Measurements from ENCODE around the gene FAM81B.
A peak's percentile ranks its signal among the peaks of the same experiment; 100 is the strongest.

The FAM81B gene

DNA sequence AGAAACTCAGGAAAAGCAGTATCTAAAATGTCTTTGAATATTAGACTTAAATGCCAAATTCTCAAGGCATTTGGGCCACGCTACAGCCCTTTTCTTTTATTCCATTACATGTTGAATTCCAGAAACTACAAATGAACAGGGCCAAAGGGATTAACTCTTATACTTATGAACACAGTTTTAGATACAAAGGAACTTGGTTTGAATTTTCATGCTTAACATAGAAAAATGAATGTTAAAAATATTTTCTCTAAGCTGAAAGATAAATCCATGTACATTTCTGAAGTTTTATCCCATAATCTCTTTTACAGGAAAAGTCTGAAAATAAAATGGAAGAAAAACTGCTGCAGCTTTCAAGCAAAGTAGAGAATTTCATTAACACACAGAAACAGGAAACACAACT lies 56.8 kb downstream of the FAM81B start:
- H3K4me3 ChIP-seq (ENCODE audit: low read depth, low read length), result no peak overlapping the region
- no peak for DNase-seq (ENCODE audit: low read depth)
- TF ChIP-seq, protein P1, sequence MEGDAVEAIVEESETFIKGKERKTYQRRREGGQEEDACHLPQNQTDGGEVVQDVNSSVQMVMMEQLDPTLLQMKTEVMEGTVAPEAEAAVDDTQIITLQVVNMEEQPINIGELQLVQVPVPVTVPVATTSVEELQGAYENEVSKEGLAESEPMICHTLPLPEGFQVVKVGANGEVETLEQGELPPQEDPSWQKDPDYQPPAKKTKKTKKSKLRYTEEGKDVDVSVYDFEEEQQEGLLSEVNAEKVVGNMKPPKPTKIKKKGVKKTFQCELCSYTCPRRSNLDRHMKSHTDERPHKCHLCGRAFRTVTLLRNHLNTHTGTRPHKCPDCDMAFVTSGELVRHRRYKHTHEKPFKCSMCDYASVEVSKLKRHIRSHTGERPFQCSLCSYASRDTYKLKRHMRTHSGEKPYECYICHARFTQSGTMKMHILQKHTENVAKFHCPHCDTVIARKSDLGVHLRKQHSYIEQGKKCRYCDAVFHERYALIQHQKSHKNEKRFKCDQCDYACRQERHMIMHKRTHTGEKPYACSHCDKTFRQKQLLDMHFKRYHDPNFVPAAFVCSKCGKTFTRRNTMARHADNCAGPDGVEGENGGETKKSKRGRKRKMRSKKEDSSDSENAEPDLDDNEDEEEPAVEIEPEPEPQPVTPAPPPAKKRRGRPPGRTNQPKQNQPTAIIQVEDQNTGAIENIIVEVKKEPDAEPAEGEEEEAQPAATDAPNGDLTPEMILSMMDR (IDR thresholded peaks at IDR 0.05; ENCODE audit: low read depth, low read length, missing control alignments), result no peak
- in situ Hi-C loops (cut with HindIII; ENCODE audit: low sequenced_read_pairs), result no loop called here

DNA sequence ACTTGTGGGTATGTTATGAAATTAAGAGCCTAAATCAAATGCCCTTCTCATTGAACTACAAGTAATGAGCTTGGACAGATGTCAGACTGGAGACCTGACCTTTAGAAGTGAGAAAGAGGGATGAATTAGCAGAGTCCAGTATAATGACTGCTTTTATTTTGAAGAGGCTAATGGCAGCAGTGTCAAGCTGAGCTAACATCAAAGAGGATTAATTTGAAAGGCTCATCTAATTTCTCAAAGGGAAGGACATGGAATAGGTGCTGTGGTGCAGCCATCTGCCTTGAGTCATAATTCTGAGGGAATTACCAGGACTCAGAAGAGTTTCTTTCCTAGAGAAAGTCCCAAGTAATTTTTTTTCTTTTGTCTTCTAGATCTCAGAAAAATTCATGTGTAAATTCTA lies 57.6 kb downstream of the FAM81B start:
- in situ Hi-C loops (cut with HindIII; ENCODE audit: low sequenced_read_pairs), result no loop called here
- no peak for DNase-seq (ENCODE audit: low read depth)
- no peak overlapping the region for H3K4me3 ChIP-seq (ENCODE audit: low read depth, low read length)
- TF ChIP-seq, protein P1 (IDR thresholded peaks at IDR 0.05; ENCODE audit: low read depth, low read length, missing control alignments), result no peak

DNA sequence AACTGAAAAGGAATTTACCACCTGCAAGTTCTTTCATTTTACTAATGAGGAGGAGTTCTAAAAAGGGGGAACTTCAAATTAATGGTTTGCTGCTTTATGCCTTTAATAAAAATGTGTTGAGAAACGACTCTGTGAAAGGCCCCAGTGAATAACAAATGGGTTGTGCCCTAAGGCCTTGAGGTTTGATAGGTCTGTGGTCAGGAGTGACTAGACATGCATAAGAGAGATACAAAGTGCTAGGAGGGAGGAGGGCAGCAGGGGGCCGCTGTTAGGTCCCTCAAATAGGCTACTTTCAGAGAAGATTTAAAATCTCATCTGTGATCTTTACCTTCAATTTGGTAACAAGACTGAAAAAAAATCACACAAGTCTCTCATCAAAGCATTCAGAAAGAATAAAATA lies 58.3 kb downstream of the FAM81B start:
- TF ChIP-seq, protein P1 (IDR thresholded peaks at IDR 0.05; ENCODE audit: low read depth, low read length, missing control alignments), result no peak
- in situ Hi-C loops (cut with HindIII; ENCODE audit: low sequenced_read_pairs), result no loop called here
- no peak for DNase-seq (ENCODE audit: low read depth)
- H3K4me3 ChIP-seq (ENCODE audit: low read depth, low read length), result no peak overlapping the region

DNA sequence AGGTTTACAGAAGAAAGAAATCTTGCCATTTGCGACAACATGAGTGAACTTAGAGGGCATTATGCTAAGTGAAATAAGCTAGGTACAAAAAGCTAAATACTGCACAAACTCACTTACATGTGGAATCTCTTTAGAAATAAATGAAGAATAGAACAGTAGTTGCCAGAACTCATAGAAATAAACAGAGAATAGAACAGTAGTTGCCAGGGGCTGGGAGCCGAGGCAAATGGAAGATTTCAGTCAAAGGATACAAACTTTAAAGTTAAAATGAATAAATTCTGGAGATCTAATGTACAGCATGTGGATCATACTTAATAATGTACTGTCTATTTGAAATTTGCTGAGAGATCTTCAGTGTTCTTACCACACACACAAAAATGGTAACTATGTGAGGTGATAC lies 63.4 kb downstream of the FAM81B start:
- DNase-seq (ENCODE audit: low read depth), result no peak
- TF ChIP-seq, protein P1 (IDR thresholded peaks at IDR 0.05; ENCODE audit: low read depth, low read length, missing control alignments), result no peak
- in situ Hi-C loops (cut with HindIII; ENCODE audit: low sequenced_read_pairs), result no loop called here
- H3K4me3 ChIP-seq (ENCODE audit: low read depth, low read length), result no peak overlapping the region

DNA sequence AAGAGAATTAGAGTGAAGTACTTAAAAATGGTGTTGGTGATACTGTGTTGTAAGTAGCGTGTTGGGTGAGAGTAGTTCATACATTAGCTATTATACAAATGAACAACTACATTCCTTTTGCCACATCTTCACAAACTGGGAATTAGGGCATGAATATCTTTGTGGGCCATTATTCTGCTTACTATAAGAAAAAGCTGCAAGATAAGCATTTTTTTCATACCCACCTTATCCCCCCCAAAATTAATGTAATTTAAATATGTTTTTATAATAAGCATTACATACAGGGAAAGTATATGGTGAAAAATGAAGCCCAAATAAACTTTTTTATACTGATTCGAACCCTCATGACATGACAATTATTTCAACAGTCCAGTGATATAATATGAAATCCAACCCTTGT lies 69.5 kb downstream of the FAM81B start:
- TF ChIP-seq, protein P1 (IDR thresholded peaks at IDR 0.05; ENCODE audit: low read depth, low read length, missing control alignments), result no peak
- no peak for DNase-seq (ENCODE audit: low read depth)
- H3K4me3 ChIP-seq (ENCODE audit: low read depth, low read length), result no peak overlapping the region
- in situ Hi-C loops (cut with HindIII; ENCODE audit: low sequenced_read_pairs), result no loop called here

DNA sequence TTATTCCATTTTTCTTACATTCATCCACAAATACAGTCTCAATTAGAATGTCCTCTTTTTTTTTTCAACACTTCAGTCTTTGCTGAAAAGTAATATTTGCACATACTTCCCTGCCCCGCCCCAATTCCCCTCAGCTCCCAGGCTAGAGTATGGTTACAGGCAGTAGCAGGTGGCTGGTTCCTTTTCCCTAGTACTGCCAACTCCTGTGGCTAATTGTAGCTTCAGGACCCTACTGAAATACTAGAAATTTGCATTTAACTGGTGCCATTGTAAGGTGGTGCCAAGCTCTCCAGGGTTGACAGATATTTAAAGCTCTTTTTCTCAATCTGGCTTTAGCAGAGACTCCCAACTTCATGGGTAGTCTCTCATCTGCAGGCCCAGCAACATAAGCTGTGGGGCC lies 80.3 kb downstream of the FAM81B start:
- no peak overlapping the region for H3K4me3 ChIP-seq (ENCODE audit: low read depth, low read length)
- in situ Hi-C loops (cut with HindIII; ENCODE audit: low sequenced_read_pairs), result no loop called here
- DNase-seq (ENCODE audit: low read depth), result no peak
- TF ChIP-seq, protein P1 (IDR thresholded peaks at IDR 0.05; ENCODE audit: low read depth, low read length, missing control alignments), result no peak

DNA sequence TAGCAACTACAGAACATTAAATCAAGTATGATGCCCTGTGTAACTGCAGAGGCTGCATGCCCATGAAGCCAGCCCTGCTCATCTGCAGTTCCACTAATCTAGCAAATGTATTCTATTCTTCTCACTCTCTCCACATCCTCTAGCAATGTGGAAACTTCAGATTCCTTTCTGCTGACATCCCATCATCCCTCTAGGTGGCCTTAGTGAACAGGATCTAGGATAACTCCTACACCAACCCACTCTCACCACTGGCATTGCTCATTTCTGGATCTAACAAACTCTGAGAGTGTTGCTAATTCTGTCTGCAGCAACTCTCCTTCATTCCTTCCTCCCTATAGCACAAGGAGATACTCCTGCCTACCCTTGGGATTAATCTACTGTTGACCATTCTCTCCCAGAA lies 80.8 kb downstream of the FAM81B start:
- no peak overlapping the region for H3K4me3 ChIP-seq (ENCODE audit: low read depth, low read length)
- TF ChIP-seq, protein P1 (IDR thresholded peaks at IDR 0.05; ENCODE audit: low read depth, low read length, missing control alignments), result peak; percentile 14
- in situ Hi-C loops (cut with HindIII; ENCODE audit: low sequenced_read_pairs), result no loop called here
- DNase-seq (ENCODE audit: low read depth), result peak; percentile 2
